Tibial artery (tissue), 4 donors: Measurements from ENCODE around the gene RPS13.
"Not testable (repeated sequence)": the region's sequence is repeated elsewhere in the genome, so short reads cannot be mapped to it uniquely, and the experiment has no call there.

Experiments used
- DNase-seq, 2 donors: peaks; one replicate each; pipeline ENCODE4 v3.0.0-alpha.2; 2019
- H3K27ac ChIP-seq, 2 donors: fragments of 200-600 bp; sonication (generic) in 1 of 2; 1 replicate in 1 of 2; 2 replicates in 1 of 2; pipeline ENCODE4 v1.5.1; 2018 to 2019; ENCODE audit warnings: mild to moderate bottlenecking in 1 of 2
- H3K27me3 ChIP-seq, 2 donors: fragments of 200-600 bp; sonication (generic) in 1 of 2; one replicate each; pipeline versions ENCODE4 v1.5.1 to v1.6.0; 2016 to 2019
- H3K36me3 ChIP-seq, 3 donors: fragments of 200-600 bp; sonication (generic) in 2 of 3; one replicate each; pipeline ENCODE4 v1.5.1; 2016 to 2019; ENCODE audit warnings: mild to moderate bottlenecking in 2 of 3
- H3K4me1 ChIP-seq, 4 donors: fragments of 200-600 bp; sonication (generic) in 2 of 4; 1 replicate in 3 of 4; 2 replicates in 1 of 4; pipeline ENCODE4 v1.5.1; 2016 to 2019
- H3K4me3 ChIP-seq, 2 donors: fragments of 200-600 bp; sonication (generic) in 1 of 2; 1 replicate in 1 of 2; 2 replicates in 1 of 2; pipeline ENCODE4 v1.5.1; 2018 to 2019; ENCODE audit warnings: mild to moderate bottlenecking in 2 of 2
- H3K9me3 ChIP-seq, 3 donors: fragments of 200-600 bp; sonication (generic) in 1 of 3; one replicate each; pipeline ENCODE4 v1.5.1; 2016 to 2019
- CTCF ChIP-seq, 2 experiments: fragments of 200-600 bp in 1 of 2; fragments of 450-650 bp in 1 of 2; IDR thresholded peaks; one replicate each; pipeline ENCODE4 v1.5.1; 2017 to 2019; ENCODE audit warnings: antibody characterized with exemption in 2 of 2, mild to moderate bottlenecking in 1 of 2, moderate library complexity in 1 of 2
- intact Hi-C: fragments of 100-400 bp; cut with DNase I; formaldehyde crosslinking; loops from one replicate; pipeline ENCODE4 v1.15.0; 2023; ENCODE audit warnings: low total_unique reads

The RPS13 gene

GRCh38 chr11:17102462-17102861 lies 25.0 kb upstream of the RPS13 start:
- Histone ChIP-seq H3K27me3 (no peaks in the 10 kb centered on the region), H3K4me1 (no peaks in the 10 kb centered on the region), H3K9me3 (no peaks in the 10 kb centered on the region), H3K27ac (no peak overlapping the region), H3K36me3 (peaks cover 59 to 92% (median 86%) of the 10 kb centered on the region in 3 donors), H3K4me3 (no peak overlapping the region)
- intact Hi-C loops: no loop called here
- TF ChIP-seq CTCF (IDR thresholded peaks at IDR 0.05): no peak
- DNase-seq: no peak

- Histone ChIP-seq H3K4me1 (no peaks in the 10 kb centered on the region), H3K36me3 (peaks cover 62 to 90% (median 85%) of the 10 kb centered on the region in 3 donors), H3K9me3 (no peaks in the 10 kb centered on the region), H3K27ac (no peak overlapping the region), H3K27me3 (no peaks in the 10 kb centered on the region), H3K4me3 (no peak overlapping the region)
- intact Hi-C loops: no loop called here
- TF ChIP-seq CTCF (IDR thresholded peaks at IDR 0.05): no peak
- no peak for DNase-seq
Observed at GRCh38 chr11:17098658-17099057, 21.2 kb upstream of the RPS13 start.

- Histone ChIP-seq H3K9me3 (no peaks in the 10 kb centered on the region), H3K36me3 (peaks cover 62 to 90% (median 85%) of the 10 kb centered on the region in 3 donors), H3K4me1 (no peaks in the 10 kb centered on the region), H3K27ac (no peak overlapping the region), H3K4me3 (no peak overlapping the region), H3K27me3 (no peaks in the 10 kb centered on the region)
- no peak for DNase-seq
- intact Hi-C loops: no loop called here
- TF ChIP-seq CTCF (IDR thresholded peaks at IDR 0.05): no peak
Observed at GRCh38 chr11:17098038-17098437, 20.6 kb upstream of the RPS13 start.

- H3K27ac ChIP-seq, H3K4me3 ChIP-seq, DNase-seq, H3K27me3 ChIP-seq, intact Hi-C loops, H3K4me1 ChIP-seq, H3K9me3 ChIP-seq: not testable (repeated sequence)
- peaks cover 29 to 32% (median 29%) of the 10 kb centered on the region in 3 donors for H3K36me3 ChIP-seq
Observed at GRCh38 chr11:17085976-17086375, 8.5 kb upstream of the RPS13 start.

GRCh38 chr11:17077240-17077519 lies 287 bp downstream of the RPS13 start:
- H3K27ac ChIP-seq: peak overlapping the region; percentile 91 to 96
- no peak for TF ChIP-seq CTCF (IDR thresholded peaks at IDR 0.05)
- intact Hi-C loops: loop anchor here (10.0 kb wide), 1 partner anchor 62 kb away; the partner anchor contains the start of gene PLEKHA7
- no peaks in the 10 kb centered on the region for H3K9me3 ChIP-seq
- H3K4me1 ChIP-seq: peaks cover 0 to 33% (median 24%) of the 10 kb centered on the region in 4 donors
- peaks cover 17 to 38% (median 32%) of the 10 kb centered on the region in 3 donors for H3K36me3 ChIP-seq
- peak overlapping the region; percentile 88 to 99 for H3K4me3 ChIP-seq
- no peaks in the 10 kb centered on the region for H3K27me3 ChIP-seq
- DNase-seq: no peak

- Histone ChIP-seq H3K9me3 (no peaks in the 10 kb centered on the region), H3K27me3 (no peaks in the 10 kb centered on the region), H3K36me3 (peaks cover 17 to 43% (median 35%) of the 10 kb centered on the region in 3 donors), H3K4me1 (peaks cover 0 to 33% (median 24%) of the 10 kb centered on the region in 4 donors), H3K27ac (peak overlapping the region; percentile 91 to 96), H3K4me3 (peak overlapping the region; percentile 88 to 99)
- TF ChIP-seq CTCF (IDR thresholded peaks at IDR 0.05): no peak
- intact Hi-C loops: loop anchor here (10.0 kb wide), 1 partner anchor 62 kb away; the partner anchor contains the start of gene PLEKHA7
- no peak for DNase-seq
Observed at GRCh38 chr11:17076517-17077239, 789 bp downstream of the RPS13 start.
